Ishikawa (cell line): Measurements from ENCODE around the gene PADI6.

ENCODE experiments used
- CEBPB ChIP-seq: IDR thresholded peaks from 2 replicates; pipeline ENCODE4 v1.6.1; 2012
- CREB1 ChIP-seq: IDR thresholded peaks from 2 replicates; pipeline ENCODE4 v1.6.1; 2012; ENCODE audit warnings: low read depth
- EP300 ChIP-seq: IDR thresholded peaks from 2 replicates; pipeline ENCODE4 v1.6.1; 2012; ENCODE audit warnings: borderline replicate concordance
- FOXM1 ChIP-seq: IDR thresholded peaks from 2 replicates; pipeline ENCODE4 v1.6.1; 2012; ENCODE audit warnings: low read depth, borderline replicate concordance
- NFIC ChIP-seq: IDR thresholded peaks from 2 replicates; pipeline ENCODE4 v1.6.1; 2012
- RAD21 ChIP-seq: IDR thresholded peaks from 2 replicates; pipeline ENCODE4 v1.6.1; 2012; ENCODE audit warnings: low read depth
- TAF1 ChIP-seq: IDR thresholded peaks from 2 replicates; pipeline ENCODE4 v1.6.1; 2012; ENCODE audit warnings: low read depth, mild to moderate bottlenecking
- TCF12 ChIP-seq: IDR thresholded peaks from 2 replicates; pipeline ENCODE4 v1.6.1; 2012; ENCODE audit warnings: low read depth
- TEAD4 ChIP-seq: IDR thresholded peaks from 2 replicates; pipeline ENCODE4 v1.6.1; 2012
- YY1 ChIP-seq: IDR thresholded peaks from 2 replicates; pipeline ENCODE4 v1.6.1; 2012; ENCODE audit warnings: low read depth
- ZBTB7A ChIP-seq: IDR thresholded peaks from 2 replicates; pipeline ENCODE4 v1.6.1; 2012; ENCODE audit warnings: low read depth
- TF ChIP-seq, protein P1 (sequence below): IDR thresholded peaks from 2 replicates; pipeline ENCODE4 v1.6.1; 2012
- TF ChIP-seq, protein P2 (sequence below): IDR thresholded peaks from 2 replicates; pipeline ENCODE4 v1.6.1; 2012; ENCODE audit warnings: low read depth, mild to moderate bottlenecking
- TF ChIP-seq, protein P3 (sequence below): IDR thresholded peaks from 2 replicates; pipeline ENCODE4 v1.6.1; 2012

DNA sequence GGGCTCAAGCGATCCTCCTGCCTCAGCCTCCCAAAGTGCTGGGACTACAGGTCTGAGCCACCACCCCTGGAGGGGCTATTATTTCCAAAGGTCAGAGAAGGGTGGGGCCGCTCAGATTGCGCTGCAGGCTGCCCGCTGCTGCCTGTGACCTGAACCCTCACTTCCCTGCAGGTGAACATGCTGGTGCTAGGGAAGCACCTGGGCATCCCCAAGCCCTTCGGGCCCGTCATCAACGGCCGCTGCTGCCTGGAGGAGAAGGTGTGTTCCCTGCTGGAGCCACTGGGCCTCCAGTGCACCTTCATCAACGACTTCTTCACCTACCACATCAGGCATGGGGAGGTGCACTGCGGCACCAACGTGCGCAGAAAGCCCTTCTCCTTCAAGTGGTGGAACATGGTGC is 8.6 kb upstream of the PADI6 start:
- TF ChIP-seq, protein P1, sequence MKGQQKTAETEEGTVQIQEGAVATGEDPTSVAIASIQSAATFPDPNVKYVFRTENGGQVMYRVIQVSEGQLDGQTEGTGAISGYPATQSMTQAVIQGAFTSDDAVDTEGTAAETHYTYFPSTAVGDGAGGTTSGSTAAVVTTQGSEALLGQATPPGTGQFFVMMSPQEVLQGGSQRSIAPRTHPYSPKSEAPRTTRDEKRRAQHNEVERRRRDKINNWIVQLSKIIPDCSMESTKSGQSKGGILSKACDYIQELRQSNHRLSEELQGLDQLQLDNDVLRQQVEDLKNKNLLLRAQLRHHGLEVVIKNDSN = no peak
- TF ChIP-seq NFIC (no peak), CEBPB (no peak), YY1 (no peak), TEAD4 (no peak), TAF1 (no peak), EP300 (no peak), TCF12 (no peak), ZBTB7A (no peak), FOXM1 (no peak), CREB1 (no peak), RAD21 (no peak)
- TF ChIP-seq, protein P2, sequence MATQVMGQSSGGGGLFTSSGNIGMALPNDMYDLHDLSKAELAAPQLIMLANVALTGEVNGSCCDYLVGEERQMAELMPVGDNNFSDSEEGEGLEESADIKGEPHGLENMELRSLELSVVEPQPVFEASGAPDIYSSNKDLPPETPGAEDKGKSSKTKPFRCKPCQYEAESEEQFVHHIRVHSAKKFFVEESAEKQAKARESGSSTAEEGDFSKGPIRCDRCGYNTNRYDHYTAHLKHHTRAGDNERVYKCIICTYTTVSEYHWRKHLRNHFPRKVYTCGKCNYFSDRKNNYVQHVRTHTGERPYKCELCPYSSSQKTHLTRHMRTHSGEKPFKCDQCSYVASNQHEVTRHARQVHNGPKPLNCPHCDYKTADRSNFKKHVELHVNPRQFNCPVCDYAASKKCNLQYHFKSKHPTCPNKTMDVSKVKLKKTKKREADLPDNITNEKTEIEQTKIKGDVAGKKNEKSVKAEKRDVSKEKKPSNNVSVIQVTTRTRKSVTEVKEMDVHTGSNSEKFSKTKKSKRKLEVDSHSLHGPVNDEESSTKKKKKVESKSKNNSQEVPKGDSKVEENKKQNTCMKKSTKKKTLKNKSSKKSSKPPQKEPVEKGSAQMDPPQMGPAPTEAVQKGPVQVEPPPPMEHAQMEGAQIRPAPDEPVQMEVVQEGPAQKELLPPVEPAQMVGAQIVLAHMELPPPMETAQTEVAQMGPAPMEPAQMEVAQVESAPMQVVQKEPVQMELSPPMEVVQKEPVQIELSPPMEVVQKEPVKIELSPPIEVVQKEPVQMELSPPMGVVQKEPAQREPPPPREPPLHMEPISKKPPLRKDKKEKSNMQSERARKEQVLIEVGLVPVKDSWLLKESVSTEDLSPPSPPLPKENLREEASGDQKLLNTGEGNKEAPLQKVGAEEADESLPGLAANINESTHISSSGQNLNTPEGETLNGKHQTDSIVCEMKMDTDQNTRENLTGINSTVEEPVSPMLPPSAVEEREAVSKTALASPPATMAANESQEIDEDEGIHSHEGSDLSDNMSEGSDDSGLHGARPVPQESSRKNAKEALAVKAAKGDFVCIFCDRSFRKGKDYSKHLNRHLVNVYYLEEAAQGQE = no peak
- TF ChIP-seq, protein P3, sequence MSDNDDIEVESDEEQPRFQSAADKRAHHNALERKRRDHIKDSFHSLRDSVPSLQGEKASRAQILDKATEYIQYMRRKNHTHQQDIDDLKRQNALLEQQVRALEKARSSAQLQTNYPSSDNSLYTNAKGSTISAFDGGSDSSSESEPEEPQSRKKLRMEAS = no peak
